HG03575 (cell line): Measurements from ENCODE around the gene THBS3.
"Not testable (repeated sequence)": the region's sequence is repeated elsewhere in the genome, so short reads cannot be mapped to it uniquely, and the experiment has no call there.

Source experiments
- ATAC-seq: cut with Tn5 transposase; IDR thresholded peaks from one replicate; pipeline ENCODE4 v1.9.1; 2021; ENCODE audit not compliant: unreplicated experiment, insufficient number of reproducible peaks, low FRiP score; ENCODE audit errors: extremely low read depth

THBS3 gene

GRCh38 chr1:155168456-155169210 lies 39.1 kb downstream of the THBS3 start:
- ATAC-seq, result no peak

GRCh38 chr1:155168105-155168445 lies 39.6 kb downstream of the THBS3 start:
- ATAC-seq, result not testable (repeated sequence)

GRCh38 chr1:155167166-155168104 lies 40.3 kb downstream of the THBS3 start:
- no peak for ATAC-seq

GRCh38 chr1:155166471-155167165 lies 41.1 kb downstream of the THBS3 start:
- no peak for ATAC-seq

- ATAC-seq, result no peak
Observed at GRCh38 chr1:155166051-155166470, 41.6 kb downstream of the THBS3 start.

- not testable (repeated sequence) for ATAC-seq
Observed at GRCh38 chr1:155164625-155165024, 43.1 kb downstream of the THBS3 start.

- ATAC-seq, result not testable (repeated sequence)
Observed at GRCh38 chr1:155163785-155164184, 43.9 kb downstream of the THBS3 start.

- ATAC-seq, result not testable (repeated sequence)
Observed at GRCh38 chr1:155162631-155163030, 45.1 kb downstream of the THBS3 start.

GRCh38 chr1:155160128-155160527 lies 47.6 kb downstream of the THBS3 start:
- no peak for ATAC-seq

GRCh38 chr1:155158991-155159390 lies 48.7 kb downstream of the THBS3 start:
- ATAC-seq, result no peak

- not testable (repeated sequence) for ATAC-seq
Observed at GRCh38 chr1:155155996-155156643, 51.6 kb downstream of the THBS3 start.
